ENCODE results near the gene MAPK4.

The MAPK4 gene

GRCh38 chr18:50709193-50709592 is 149.3 kb downstream of the MAPK4 start:
- Histone ChIP-seq H3K4me1 (ENCODE audit: insufficient read depth, insufficient read length) (peaks cover 11% of the 10 kb centered on the region), H3K9me3 (ENCODE audit: insufficient read depth, low read length) (no peaks in the 10 kb centered on the region), H3K9ac (ENCODE audit: insufficient read length, low read depth) (no peak overlapping the region), H3K36me3 (ENCODE audit: insufficient read depth, insufficient read length, low read length) (no peaks in the 10 kb centered on the region), H3K4me3 (ENCODE audit: insufficient read length, low read depth) (no peak overlapping the region), H3K27me3 (ENCODE audit: insufficient read depth, insufficient read length) (no peaks in the 10 kb centered on the region)
- no peak for DNase-seq (ENCODE audit: low read depth, low spot score)
- no peak for TF ChIP-seq SUZ12 (IDR thresholded peaks at IDR 0.05; ENCODE audit: extremely low read depth, insufficient read depth, insufficient read length)

- no peak overlapping the region for H3K4me3 ChIP-seq (ENCODE audit: insufficient read length, low read depth)
- no peaks in the 10 kb centered on the region for H3K36me3 ChIP-seq (ENCODE audit: insufficient read depth, insufficient read length, low read length)
- DNase-seq (ENCODE audit: low read depth, low spot score) = no peak
- H3K9me3 ChIP-seq (ENCODE audit: insufficient read depth, low read length) = peaks cover 5% of the 10 kb centered on the region; the same call in 1 of the 2 replicates
- H3K27me3 ChIP-seq (ENCODE audit: insufficient read depth, insufficient read length) = no peaks in the 10 kb centered on the region
- H3K9ac ChIP-seq (ENCODE audit: insufficient read length, low read depth) = no peak overlapping the region
- peaks cover 11% of the 10 kb centered on the region for H3K4me1 ChIP-seq (ENCODE audit: insufficient read depth, insufficient read length)
- TF ChIP-seq ZNF274 (IDR thresholded peaks at IDR 0.05; ENCODE audit: low read depth, low read length) = no peak
- no peak for TF ChIP-seq YY1 (IDR thresholded peaks at IDR 0.05; ENCODE audit: insufficient read depth, insufficient read length)
- TF ChIP-seq SUZ12 (IDR thresholded peaks at IDR 0.05; ENCODE audit: extremely low read depth, insufficient read depth, insufficient read length) = no peak
Measured at GRCh38 chr18:50711386-50711785, 151.5 kb downstream of the MAPK4 start.

GRCh38 chr18:50715919-50716318 is 156.0 kb downstream of the MAPK4 start:
- TF ChIP-seq SUZ12 (IDR thresholded peaks at IDR 0.05; ENCODE audit: extremely low read depth, insufficient read depth, insufficient read length) = no peak
- no peak for TF ChIP-seq YY1 (IDR thresholded peaks at IDR 0.05; ENCODE audit: insufficient read depth, insufficient read length)
- no peak for TF ChIP-seq ZNF274 (IDR thresholded peaks at IDR 0.05; ENCODE audit: low read depth, low read length)
- Histone ChIP-seq H3K36me3 (ENCODE audit: insufficient read depth, insufficient read length, low read length) (peaks cover 8% of the 10 kb centered on the region), H3K27me3 (ENCODE audit: insufficient read depth, insufficient read length) (no peaks in the 10 kb centered on the region), H3K9me3 (ENCODE audit: insufficient read depth, low read length) (peaks cover 5% of the 10 kb centered on the region; the same call in 1 of the 2 replicates), H3K4me3 (ENCODE audit: insufficient read length, low read depth) (no peak overlapping the region), H3K4me1 (ENCODE audit: insufficient read depth, insufficient read length) (peaks cover 8% of the 10 kb centered on the region), H3K9ac (ENCODE audit: insufficient read length, low read depth) (no peak overlapping the region)
- DNase-seq (ENCODE audit: low read depth, low spot score) = no peak

- H3K27me3 ChIP-seq (ENCODE audit: insufficient read depth, insufficient read length) = no peaks in the 10 kb centered on the region
- H3K9ac ChIP-seq (ENCODE audit: insufficient read length, low read depth) = no peak overlapping the region
- peaks cover 8% of the 10 kb centered on the region for H3K36me3 ChIP-seq (ENCODE audit: insufficient read depth, insufficient read length, low read length)
- H3K9me3 ChIP-seq (ENCODE audit: insufficient read depth, low read length) = peaks cover 5% of the 10 kb centered on the region; the same call in 1 of the 2 replicates
- TF ChIP-seq YY1 (IDR thresholded peaks at IDR 0.05; ENCODE audit: insufficient read depth, insufficient read length) = no peak
- TF ChIP-seq SUZ12 (IDR thresholded peaks at IDR 0.05; ENCODE audit: extremely low read depth, insufficient read depth, insufficient read length) = no peak
- no peak for TF ChIP-seq ZNF274 (IDR thresholded peaks at IDR 0.05; ENCODE audit: low read depth, low read length)
- H3K4me1 ChIP-seq (ENCODE audit: insufficient read depth, insufficient read length) = peaks cover 5% of the 10 kb centered on the region
- no peak overlapping the region for H3K4me3 ChIP-seq (ENCODE audit: insufficient read length, low read depth)
- no peak for DNase-seq (ENCODE audit: low read depth, low spot score)
Measured at GRCh38 chr18:50716902-50717301, 157.0 kb downstream of the MAPK4 start.

GRCh38 chr18:50717563-50717962 is 157.7 kb downstream of the MAPK4 start:
- TF ChIP-seq YY1 (IDR thresholded peaks at IDR 0.05; ENCODE audit: insufficient read depth, insufficient read length) (no peak), ZNF274 (IDR thresholded peaks at IDR 0.05; ENCODE audit: low read depth, low read length) (no peak), SUZ12 (IDR thresholded peaks at IDR 0.05; ENCODE audit: extremely low read depth, insufficient read depth, insufficient read length) (no peak)
- no peak overlapping the region for H3K4me3 ChIP-seq (ENCODE audit: insufficient read length, low read depth)
- H3K9ac ChIP-seq (ENCODE audit: insufficient read length, low read depth) = no peak overlapping the region
- H3K36me3 ChIP-seq (ENCODE audit: insufficient read depth, insufficient read length, low read length) = peaks cover 8% of the 10 kb centered on the region
- peaks cover 5% of the 10 kb centered on the region; the same call in 1 of the 2 replicates for H3K9me3 ChIP-seq (ENCODE audit: insufficient read depth, low read length)
- peaks cover 3% of the 10 kb centered on the region for H3K4me1 ChIP-seq (ENCODE audit: insufficient read depth, insufficient read length)
- no peak for DNase-seq (ENCODE audit: low read depth, low spot score)
- H3K27me3 ChIP-seq (ENCODE audit: insufficient read depth, insufficient read length) = no peaks in the 10 kb centered on the region

- no peak for DNase-seq (ENCODE audit: low read depth, low spot score)
- Histone ChIP-seq H3K9me3 (ENCODE audit: insufficient read depth, low read length) (peaks cover 5% of the 10 kb centered on the region; the same call in 1 of the 2 replicates), H3K9ac (ENCODE audit: insufficient read length, low read depth) (no peak overlapping the region), H3K36me3 (ENCODE audit: insufficient read depth, insufficient read length, low read length) (peaks cover 8% of the 10 kb centered on the region), H3K4me3 (ENCODE audit: insufficient read length, low read depth) (no peak overlapping the region), H3K27me3 (ENCODE audit: insufficient read depth, insufficient read length) (no peaks in the 10 kb centered on the region), H3K4me1 (ENCODE audit: insufficient read depth, insufficient read length) (peaks cover 3% of the 10 kb centered on the region)
- TF ChIP-seq YY1 (IDR thresholded peaks at IDR 0.05; ENCODE audit: insufficient read depth, insufficient read length) (no peak), ZNF274 (IDR thresholded peaks at IDR 0.05; ENCODE audit: low read depth, low read length) (no peak), SUZ12 (IDR thresholded peaks at IDR 0.05; ENCODE audit: extremely low read depth, insufficient read depth, insufficient read length) (no peak)
Measured at GRCh38 chr18:50719471-50720324, 159.8 kb downstream of the MAPK4 start.

GRCh38 chr18:50720325-50720674 is 160.4 kb downstream of the MAPK4 start:
- H3K4me3 ChIP-seq (ENCODE audit: insufficient read length, low read depth) = no peak overlapping the region
- DNase-seq (ENCODE audit: low read depth, low spot score) = no peak
- peaks cover 5% of the 10 kb centered on the region; the same call in 1 of the 2 replicates for H3K9me3 ChIP-seq (ENCODE audit: insufficient read depth, low read length)
- peaks cover 8% of the 10 kb centered on the region for H3K36me3 ChIP-seq (ENCODE audit: insufficient read depth, insufficient read length, low read length)
- peaks cover 5% of the 10 kb centered on the region for H3K4me1 ChIP-seq (ENCODE audit: insufficient read depth, insufficient read length)
- H3K9ac ChIP-seq (ENCODE audit: insufficient read length, low read depth) = no peak overlapping the region
- no peaks in the 10 kb centered on the region for H3K27me3 ChIP-seq (ENCODE audit: insufficient read depth, insufficient read length)
- TF ChIP-seq YY1 (IDR thresholded peaks at IDR 0.05; ENCODE audit: insufficient read depth, insufficient read length) (no peak), SUZ12 (IDR thresholded peaks at IDR 0.05; ENCODE audit: extremely low read depth, insufficient read depth, insufficient read length) (no peak), ZNF274 (IDR thresholded peaks at IDR 0.05; ENCODE audit: low read depth, low read length) (no peak)

All from NT2/D1 (cell line).